GM12875 (cell line): Measurements from ENCODE around the gene GCK.

Experiments
- H3K4me3 ChIP-seq: one replicate; pipeline ENCODE4 v1.5.1; 2011; ENCODE audit warnings: low read depth, low read length, control low read depth
- CTCF ChIP-seq: IDR thresholded peaks from 2 replicates; pipeline ENCODE4 v1.5.1; 2011; ENCODE audit warnings: low read depth, mild to moderate bottlenecking, control low read depth, inconsistent platforms, low read length, moderate library complexity, borderline replicate concordance; ENCODE audit not compliant: insufficient read depth

The GCK gene

GRCh38 chr7:44217852-44218402 lies 28.7 kb upstream of the GCK start:
- TF ChIP-seq CTCF, result no peak
- H3K4me3 ChIP-seq, result no peak overlapping the region

DNA sequence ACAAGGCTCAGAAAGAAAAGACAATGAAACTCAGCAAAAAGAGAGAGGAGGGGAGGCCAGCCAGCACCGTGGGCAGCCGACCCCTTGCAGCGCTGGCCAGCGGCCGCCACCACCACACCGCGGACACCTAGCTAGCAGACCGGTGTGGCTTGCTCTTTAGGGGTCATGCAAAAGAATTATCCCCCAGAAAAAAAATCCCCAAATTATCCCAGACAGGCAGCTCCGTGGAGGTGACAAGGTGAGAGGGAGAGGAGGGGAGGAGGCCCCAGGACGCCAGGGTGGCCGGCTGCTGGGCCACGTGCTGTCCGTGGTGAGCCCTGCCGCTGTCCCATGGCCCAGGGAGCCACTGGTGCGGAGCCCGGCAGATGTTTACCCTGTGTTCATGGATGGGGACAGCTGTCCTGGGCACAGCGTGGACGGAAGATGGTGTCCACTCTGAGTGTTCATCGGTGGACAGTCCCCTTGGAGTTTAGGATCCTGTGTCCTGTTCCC lies 28.0 kb upstream of the GCK start:
- H3K4me3 ChIP-seq, result no peak overlapping the region
- TF ChIP-seq CTCF, result no peak

GRCh38 chr7:44216521-44217222 lies 27.4 kb upstream of the GCK start:
- no peak overlapping the region for H3K4me3 ChIP-seq
- no peak for TF ChIP-seq CTCF

DNA sequence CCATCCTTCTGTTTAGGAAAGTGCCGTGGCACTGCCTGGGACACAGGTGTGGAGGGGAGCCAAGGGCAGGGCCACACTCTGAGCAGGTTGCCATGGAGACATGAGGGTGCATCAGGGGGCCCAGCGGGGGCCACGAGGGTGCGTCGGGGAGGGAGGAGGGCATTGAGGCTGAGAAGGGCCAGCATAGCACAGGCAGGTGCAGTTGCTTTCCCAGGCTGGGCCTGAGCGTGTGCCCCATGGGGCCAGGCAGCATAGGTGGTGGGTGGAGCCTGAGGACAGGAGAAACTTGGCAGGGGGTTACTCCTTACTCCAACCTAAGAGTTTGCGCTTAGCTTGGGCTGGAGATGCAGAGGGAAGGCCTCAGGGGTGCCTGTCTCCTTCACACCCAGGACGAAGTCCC lies 26.8 kb upstream of the GCK start:
- no peak overlapping the region for H3K4me3 ChIP-seq
- no peak for TF ChIP-seq CTCF

DNA sequence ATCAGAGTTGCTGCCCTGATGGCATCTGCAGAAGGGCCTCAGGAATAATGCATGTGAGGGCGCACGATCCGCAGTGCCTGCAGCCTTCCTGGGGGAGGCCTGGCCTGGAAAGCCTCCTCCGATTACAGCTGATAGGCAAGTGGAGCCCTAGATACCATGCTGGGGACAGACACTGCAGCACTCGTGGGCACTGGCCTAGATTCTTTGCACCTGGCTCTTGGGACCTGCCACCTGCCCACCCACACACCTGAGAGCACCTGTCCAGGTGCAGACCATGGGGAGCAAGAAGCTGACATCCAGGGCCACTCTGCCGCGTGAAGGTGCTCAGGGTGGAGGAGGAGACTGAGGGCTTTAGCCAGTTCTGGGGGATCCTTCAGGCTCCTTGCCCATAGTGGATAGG lies 26.3 kb upstream of the GCK start:
- H3K4me3 ChIP-seq, result no peak overlapping the region
- TF ChIP-seq CTCF, result no peak

DNA sequence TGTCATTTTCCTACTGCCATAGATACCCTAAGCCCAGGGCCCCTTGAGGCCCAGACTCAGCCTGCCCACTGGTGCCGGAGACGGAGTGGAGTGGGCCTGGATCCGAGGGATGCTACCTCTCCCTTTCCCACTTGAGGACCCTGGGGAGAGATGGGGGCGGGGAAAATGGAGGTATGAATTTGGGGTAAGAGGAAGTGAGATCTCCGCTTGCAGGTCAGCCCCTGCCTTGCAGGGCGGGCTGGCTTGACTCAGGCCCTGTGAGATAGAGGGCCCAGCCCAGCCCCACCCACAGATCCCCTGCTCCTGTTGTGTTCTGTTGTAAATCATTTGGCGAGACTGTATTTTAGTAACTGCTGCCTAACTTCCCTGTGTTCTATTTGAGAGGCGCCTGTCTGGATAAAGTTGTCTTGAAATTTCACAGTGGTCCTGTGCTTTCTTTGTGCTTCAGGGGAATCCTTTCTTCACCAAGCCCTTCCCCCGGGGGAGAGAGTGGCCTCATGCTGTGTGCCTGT lies 24.7 kb upstream of the GCK start:
- H3K4me3 ChIP-seq, result no peak overlapping the region
- no peak for TF ChIP-seq CTCF
